Neural cell (in vitro differentiated cells): ENCODE results near the gene MPP1.

ENCODE experiments used
- POLR2AphosphoS5 ChIP-seq: IDR thresholded peaks from 2 replicates; pipeline ENCODE4 v1.6.1; 2012
- SMC3 ChIP-seq: fragments of 450-650 bp; conservative IDR thresholded peaks from 2 replicates; pipeline ENCODE4 v1.6.1; 2014; ENCODE audit warnings: antibody characterized with exemption, mild to moderate bottlenecking, moderate library complexity; ENCODE audit not compliant: poor library complexity
- TAF1 ChIP-seq: IDR thresholded peaks from 2 replicates; pipeline ENCODE4 v1.6.1; 2012; ENCODE audit warnings: low read depth

DNA sequence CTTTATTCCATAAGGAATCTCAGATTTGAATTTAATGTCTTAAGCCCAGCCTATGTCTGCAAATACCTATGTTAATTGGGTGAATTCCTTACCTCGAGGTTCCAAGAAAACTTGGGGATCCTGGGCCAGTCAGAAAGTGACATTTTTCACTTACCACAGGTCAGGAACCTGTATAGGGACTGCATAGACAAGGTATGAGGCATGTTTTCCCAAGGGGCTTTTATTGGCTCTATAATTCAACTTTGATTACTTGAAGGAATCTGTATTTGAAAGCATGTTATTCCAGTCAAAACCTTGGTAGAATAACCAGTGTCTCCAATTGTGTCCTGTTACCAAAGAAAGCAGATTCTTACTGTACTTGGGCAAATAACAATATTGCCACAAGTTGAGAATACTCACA is 8.5 kb upstream of the MPP1 start:
- TF ChIP-seq TAF1: no peak
- no peak for TF ChIP-seq POLR2AphosphoS5
- no peak for TF ChIP-seq SMC3
